Mesenteric fat pad (tissue), 1 donor: ENCODE data around the gene KCNE1. TPM values are rescaled to one million over a fixed set of nuclear protein-coding genes. Genes with fewer than 3 reads are reported as not detected.
"Not testable (repeated sequence)": the region's sequence is repeated elsewhere in the genome, so short reads cannot be mapped to it uniquely, and the experiment has no call there.

Experiments
- DNase-seq: peaks from one replicate; pipeline ENCODE4 v3.0.0-alpha.2; 2020; ENCODE audit warnings: low spot score
- total RNA-seq: library from RNA; stranded (reverse); fragmentation: NEBNext Ultra II Directional; extraction: Animal tissue kit (Norgen Biotek cat#: 25700); gene quantifications from one replicate; pipeline ENCODE4 v1.2.1, GENCODE V29; 2021
- donor health status: DM: yes; HTN: yes; CAD: no.

The KCNE1 gene
- total RNA-seq, 1 donor from 2014 or later, result 7.3 TPM

DNA sequence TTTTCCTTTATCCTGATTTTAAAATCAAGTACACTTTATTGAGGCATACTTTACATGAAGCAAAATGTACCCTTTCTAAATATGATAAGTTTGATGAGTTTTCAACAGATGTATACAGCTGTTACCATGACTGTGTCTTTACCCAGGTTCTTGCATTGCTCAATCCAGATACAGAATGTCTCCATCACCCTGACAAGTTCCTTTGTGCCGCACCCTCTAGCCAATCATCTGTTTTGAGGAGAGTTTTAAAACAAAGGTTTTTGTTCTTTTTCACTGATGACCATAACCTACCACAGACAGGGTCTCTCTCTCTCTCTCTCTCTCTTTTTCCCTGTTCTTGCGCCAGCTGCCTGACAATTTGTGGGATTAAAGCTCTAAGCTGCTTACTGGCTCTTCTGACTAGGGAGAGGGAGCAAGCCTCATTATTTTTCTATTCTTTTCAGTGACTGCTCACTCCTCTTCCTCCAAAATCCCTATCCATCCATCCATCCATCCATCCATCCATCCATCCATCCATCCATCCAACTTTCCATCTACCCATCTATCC is 1.2 kb upstream of the KCNE1 start:
- no peak for DNase-seq

DNA sequence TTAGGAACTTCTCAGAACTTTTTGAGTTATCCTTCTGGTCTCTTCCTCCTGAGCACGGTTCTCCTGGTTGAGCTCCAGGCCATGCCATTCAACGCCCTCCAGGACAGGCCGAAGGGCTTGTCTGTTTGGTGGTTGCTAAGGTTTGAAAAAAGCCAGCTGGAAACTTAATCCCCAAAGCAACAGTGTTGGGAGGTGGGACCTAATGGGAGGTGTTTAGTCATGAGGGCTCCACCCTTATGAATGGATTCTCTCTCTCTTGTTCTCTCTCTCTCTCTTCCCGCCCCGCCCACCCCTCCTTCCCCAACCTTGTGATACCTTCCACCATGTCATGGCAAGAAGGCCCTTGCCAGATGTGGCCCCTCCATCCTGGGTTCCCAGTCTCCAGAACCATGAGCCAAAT is 829 bp downstream of the KCNE1 start:
- DNase-seq, result no peak

DNA sequence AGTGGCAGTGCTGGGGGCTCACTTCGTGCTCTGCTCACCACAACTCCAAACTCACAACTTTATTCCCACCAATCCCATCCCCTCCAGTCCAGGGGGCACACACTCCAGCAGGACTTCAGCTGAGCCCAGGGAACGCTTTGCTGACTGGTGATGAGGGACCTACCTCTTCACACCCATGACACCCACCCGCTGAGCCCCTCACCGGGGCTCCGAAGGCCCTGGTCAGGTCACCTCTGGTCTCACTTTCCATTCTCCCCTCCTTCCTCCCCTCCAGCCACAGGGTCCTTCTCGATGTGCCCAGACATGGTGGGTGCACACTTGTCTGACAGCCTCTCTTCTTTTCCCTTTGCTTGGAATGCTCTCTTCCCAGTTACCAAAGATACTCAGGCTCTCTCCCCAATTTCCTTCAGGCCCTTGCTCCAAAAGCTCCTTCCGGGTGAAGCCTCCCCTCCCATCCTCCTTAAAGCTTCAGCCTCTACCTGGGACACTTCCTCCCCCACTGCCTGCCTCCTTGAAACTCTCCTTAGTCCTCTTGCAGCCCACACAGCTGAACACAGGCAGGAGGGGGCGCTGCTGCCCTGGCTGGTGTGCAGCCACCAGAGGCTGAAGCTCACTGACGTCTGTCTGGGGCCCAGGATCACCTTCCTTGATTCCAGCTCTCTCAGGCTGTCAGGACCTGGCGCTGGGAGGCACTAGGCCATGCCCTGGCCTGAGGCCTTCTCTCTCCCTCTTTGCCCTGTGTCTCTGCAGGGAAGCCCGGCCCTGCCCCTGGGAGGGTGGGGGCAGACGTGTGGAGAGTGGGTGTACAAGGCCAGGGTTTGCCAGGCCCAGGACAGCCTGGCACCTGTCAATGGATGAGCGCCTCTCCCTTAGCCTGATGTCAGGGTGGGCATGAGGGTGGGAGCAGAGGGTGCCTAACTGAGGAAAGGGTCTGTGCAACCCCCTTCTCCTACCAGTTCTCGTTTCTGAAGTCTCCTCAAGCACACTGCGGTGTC is 1.6 kb downstream of the KCNE1 start:
- no peak for DNase-seq

DNA sequence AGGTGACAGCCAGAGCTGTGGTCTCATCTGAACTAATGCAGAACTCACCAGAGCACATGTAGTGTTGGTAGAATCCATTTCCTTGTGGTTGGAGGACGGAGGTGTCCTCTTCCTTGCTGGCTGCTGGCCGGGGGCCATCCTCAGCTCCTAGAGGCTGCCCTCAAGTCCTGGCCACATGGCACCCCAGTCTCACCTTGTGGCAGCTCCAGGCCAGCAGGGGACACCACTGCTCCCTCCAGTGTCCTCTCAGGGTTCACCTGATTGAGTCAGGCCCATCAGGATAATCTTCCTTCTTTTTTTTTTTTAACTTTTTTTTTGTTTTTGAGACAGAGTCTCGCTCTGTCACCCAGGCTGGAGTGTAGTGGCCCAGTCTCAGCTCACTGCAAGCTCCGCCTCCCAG is 2.9 kb downstream of the KCNE1 start:
- no peak for DNase-seq

DNA sequence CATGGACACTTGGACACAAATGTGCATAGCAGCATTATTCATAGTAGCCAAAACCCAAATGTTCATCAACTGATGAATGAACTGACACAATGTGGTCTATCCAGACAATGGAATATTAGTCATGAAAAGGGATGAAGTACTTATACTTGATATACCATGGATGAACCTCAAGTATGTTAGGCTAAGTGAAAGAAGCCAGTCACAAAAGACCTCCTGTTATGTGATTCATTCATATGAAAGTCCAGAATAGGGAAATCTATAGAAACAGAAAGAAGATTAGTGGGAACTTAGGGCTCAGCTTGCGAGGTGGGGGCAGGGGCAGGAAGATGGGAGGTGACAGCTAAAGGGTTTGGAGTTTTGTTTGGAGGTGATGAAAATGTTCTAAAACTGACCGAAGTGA is 7.4 kb downstream of the KCNE1 start:
- DNase-seq, result no peak

DNA sequence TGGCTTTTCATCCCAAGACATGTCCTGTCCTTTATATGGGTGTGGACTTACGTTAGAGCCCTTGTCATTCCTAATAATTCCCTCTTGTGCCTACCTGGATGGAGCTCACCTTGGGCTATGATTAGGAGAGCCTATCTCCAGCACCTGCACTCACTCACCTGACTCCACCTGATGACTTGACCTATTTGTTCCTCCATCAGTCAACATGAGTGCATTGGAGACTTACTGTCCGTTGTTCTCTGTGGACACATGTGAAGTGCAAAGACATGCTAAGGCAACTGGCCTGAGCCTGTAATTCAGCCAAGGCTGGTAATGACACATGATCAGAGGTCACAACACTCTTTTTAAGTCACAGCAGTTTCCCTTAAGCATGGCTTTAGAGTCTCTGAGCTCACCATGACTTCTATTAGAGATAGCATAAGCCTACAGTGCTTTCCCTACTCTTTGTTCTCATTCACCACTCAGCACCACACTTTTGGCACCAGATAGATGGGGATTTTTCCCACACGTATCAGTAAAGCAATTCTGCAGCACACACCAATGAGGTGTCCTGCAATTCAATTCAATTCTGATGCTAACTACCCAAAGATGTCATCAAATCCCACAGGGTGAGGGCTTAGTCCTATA is 9.4 kb downstream of the KCNE1 start:
- no peak for DNase-seq

DNA sequence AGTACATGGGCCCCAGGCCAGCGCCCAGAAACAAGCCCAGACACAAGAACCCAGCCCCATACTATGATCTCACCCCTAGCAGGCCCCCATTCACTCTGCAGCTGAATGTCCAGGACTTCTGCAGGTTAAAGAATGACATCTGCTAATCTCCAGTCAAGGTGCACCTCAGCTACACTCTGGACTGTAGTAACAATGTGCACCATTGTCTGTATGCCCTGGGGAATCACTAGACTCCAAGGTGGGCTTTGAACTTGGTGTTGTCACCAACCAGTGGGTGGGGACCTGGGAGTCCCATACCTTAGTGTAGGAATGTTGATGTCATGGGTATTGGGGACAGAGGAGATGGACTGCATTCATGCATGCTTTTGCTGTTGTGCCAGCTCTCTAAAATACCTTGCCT is 10.3 kb downstream of the KCNE1 start:
- DNase-seq, result no peak

DNA sequence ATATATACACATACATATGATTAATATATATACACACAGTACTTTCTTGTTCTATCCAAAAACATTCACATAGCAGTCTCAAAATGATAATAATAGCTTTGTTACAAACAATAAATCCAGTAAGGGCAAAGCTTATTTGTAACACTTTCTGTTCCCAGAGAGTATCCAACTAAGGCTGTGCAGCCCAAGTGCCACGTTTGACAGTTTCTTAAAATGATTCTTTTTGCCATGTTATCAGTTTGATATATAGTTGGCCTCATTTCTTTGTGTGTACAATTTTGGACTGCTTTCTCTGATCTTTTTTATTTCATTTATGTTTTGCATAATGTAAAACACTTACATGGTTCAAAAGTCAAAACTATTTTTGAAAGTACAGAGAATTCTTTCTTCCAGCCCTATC is 11.8 kb downstream of the KCNE1 start:
- DNase-seq, result no peak

DNA sequence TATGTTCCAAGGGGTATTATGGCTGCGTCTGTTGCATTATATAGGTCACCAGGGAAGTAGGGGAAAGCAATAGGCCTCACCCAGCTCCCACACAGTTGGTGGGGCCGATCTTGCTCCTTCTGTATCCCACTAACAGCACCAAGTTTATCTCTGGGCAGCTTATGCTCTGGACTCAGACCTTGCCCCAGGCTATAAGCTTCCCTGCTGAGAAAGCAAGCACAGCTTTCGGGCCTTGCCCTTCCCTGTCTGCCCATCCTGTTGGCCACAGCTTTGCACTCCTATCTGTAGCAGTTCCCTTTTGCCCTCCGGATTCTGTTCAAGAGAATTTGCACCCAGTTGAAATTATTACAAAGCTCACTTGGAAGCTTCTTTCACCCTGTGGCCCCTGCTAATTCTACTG is 12.9 kb downstream of the KCNE1 start:
- no peak for DNase-seq

DNA sequence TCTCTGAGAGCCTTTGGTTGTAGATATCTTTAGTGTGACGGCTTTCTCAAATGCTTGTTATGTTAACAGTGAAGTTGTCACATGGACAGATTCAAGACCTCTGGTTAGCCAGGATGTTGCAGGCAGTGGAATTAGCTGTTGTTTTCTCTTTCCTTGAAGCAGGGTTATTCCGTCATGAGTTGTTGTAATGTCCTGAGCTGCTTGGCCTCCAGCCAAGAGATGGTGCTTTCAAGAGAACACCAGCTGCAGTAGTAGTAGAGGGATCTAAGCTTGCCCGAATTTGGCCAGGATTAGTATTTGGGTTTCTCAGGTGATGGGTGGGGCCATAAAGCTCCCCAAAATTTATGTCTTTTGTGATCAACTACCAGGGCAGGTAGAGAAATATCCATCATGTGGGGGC is 13.4 kb downstream of the KCNE1 start:
- no peak for DNase-seq

DNA sequence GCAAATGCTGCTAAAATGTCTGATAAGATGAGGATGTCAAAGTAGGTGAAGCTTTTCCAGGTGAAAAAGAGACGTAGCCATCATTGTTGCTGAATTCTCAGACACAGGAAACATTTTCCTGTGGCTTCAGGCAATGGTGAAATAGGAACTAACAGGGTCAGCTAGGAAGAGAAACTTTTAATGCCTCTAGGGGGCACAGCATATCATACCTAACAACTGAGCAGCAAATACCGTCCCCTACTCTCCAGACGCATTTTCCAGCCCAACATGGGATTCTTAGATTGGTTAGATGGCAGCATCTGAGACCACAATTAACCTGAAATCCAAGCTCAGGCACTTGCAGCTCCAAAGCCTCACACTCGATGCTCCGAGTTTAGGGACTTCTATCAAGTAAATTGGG is 28.2 kb downstream of the KCNE1 start:
- not testable (repeated sequence) for DNase-seq

DNA sequence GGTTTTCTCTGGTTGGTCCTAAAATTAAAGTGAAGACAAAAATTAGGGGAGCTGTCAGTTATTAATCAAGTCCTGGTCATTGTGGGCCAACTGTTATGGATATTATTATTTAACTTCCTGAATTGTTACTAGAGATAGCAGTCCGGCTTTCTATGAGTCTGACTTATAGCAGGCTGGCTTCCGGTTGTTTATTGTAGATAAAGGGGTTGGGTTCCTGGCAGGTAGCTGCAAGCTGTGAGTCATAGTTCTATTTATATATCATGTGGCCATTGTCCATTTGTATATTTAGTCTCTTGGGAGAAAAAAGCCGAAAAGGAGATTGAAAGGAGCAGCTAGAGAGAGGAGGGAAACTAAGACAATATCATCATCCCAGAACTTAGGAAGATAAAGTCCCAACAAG is 28.6 kb downstream of the KCNE1 start:
- not testable (repeated sequence) for DNase-seq

DNA sequence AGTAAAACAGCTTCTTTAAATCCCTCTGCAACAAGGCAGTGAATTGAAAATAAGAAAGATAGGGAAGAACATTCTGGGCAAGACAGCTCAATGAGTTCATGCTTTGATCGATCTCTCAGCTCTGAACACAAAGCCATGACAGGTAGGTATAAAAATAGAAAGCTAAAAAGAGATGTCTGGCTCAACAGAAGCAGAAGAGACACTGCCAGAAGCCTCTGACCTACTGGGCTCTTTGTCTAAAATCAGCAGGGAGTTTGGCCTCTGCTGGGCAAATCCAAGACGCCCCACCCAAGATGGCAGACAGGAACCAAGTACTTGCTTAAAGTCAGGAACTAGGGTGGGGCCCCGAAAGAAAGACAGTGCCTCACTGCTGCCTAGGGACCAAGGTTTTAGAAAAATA is 44.7 kb downstream of the KCNE1 start:
- DNase-seq, result not testable (repeated sequence)

DNA sequence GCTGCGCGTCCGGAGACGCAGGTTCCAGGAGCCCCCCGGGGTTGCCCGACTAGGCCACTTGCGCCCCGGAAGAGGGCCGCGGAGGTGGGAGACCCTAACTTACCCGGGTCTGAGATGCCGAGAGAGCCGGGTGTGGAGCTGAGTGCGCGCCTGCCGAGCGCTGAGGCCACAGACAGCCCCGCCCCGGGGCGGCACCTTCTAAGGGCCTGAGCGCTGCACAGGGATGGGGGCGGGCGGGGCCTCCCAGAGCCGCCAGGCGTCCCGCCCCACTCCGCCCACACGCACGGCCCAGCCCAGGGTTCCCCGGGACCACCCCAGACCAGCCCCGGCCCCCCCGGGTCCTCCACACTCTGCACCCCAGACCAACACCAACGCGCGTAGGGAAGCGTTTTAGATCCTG is 52.6 kb downstream of the KCNE1 start:
- DNase-seq, result not testable (repeated sequence)

DNA sequence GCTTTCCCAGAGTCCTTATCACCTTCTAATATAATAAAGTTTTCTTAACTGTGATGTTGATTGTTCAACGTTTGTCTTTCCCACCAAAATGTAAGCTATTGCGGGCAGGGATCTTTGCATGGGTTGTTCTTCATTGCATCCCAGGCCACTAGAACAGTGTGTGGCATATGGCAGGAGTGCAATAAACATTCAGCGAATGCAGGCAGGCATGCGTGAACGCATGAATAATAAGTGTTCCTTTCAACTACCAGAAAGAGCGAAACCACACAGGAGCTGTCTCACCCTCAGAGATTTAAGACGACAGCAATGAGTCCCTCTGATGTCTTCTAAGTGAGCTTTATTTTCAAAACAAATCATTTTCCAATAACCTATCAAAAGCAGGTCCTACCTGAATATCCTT is 53.7 kb downstream of the KCNE1 start:
- DNase-seq, result not testable (repeated sequence)

DNA sequence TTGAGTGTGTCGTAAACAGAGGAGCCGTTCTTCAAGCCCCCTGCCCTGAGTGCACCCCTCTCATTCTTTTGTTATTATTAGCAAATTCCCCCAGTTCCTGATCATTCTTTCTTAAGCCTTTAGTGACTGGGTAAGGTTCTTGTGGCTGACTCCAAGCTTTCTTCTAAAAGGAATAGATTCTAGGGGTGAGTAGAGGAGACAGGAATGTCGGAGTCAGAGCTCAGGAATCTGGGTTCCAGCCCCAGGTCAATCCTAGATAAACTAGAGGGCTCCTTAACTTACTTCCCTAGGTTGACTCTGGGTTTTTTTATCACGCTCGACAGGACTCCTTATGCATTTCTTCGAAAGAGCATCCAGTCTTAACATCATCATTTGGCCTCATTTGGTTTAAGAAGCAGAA is 55.8 kb downstream of the KCNE1 start:
- DNase-seq, result not testable (repeated sequence)

DNA sequence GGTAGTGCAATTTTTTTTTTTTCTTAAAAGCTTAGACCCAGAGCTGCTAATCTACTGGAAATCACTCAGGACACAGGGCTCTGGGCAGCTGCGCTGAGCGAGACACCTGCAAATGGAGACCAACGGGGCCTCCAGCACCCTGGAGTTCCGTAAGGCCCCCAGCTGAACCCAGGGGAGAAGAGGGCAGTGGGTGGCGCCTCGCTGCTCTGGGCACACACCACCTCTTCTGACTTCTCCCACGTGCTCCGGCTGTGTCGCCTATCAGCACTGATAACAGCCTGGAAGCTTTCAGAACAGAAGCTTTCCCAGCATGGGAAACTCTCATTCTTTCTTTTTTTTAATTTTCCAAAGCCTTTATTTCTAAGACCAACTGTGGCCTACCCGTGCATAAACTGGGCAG is 56.4 kb downstream of the KCNE1 start:
- DNase-seq, result not testable (repeated sequence)

DNA sequence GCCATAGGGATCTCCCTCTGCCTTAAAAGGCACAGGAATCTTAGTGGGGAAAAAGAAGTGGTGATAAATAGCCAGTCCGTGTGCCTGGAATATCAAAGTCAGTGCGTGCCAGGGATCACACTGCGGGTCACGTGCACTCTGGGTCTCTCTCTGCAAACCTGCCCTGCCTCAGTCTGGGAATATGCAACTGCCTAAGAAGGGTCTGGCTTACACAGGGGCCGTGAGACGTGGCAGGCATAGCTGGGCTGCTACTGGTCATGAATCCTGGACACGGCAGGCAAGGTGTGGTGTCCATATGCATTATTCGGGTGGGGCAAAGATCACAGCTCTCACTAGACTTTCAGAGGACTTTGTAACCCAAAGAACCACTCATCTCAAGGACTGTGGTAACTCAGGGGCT is 65.0 kb downstream of the KCNE1 start:
- DNase-seq, result not testable (repeated sequence)

DNA sequence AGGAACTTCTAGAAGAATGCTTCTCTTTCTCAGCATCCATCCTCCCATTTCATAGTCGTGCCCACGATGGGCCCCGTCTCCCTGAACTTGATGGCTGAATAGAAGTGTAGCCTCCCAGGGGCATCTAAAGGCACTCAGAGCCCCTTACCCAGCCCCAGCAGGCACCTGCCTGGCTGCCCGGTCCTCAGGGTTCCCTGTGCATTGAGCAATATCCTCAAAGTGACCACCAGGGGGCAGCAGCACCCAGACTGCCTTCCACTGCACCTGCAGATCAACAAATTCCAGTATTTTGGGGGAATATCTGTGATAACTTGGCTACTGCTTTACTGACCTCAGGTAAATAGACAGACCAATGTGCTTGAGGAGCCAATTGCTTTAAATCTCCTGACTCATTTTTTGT is 68.5 kb downstream of the KCNE1 start:
- DNase-seq, result not testable (repeated sequence)

DNA sequence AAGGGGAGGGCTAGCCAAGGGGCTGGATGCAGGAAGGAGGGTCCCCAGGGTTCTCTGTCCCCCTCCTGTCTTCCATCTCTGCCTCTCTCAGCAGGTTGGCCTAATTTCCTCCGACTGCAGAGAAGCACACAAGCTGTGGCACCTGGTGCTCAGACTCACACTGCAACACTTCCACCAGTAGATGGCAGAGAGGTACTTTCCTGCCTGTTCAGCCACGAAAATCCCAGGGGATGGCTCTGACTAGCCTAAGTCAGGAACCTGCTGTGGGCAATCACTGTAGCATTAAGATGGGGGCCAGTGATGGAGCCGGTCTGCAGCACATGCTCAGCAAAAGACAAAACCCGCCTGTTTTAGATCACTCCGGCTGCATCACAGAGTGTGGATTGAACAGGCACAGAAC is 82.3 kb downstream of the KCNE1 start:
- DNase-seq, result not testable (repeated sequence)

DNA sequence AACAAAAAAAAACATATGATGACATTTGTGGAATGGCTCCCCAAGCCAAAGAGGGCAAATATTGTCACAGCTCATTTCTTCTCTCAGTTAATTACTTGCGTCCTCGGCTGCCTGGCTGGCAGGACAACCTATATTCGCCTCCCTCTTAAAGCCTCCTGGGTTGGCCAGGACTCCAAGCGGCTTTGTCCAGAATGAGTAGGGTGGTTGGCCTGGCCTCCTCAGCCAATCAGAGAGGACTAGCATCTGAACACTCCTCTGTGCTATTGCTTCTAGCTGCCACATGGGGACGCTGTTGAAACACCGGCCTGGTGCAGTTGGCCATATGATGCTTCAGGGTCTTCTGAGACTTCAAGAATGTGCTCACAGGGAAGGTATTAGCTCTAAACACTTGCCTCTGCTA is 83.6 kb downstream of the KCNE1 start:
- not testable (repeated sequence) for DNase-seq

DNA sequence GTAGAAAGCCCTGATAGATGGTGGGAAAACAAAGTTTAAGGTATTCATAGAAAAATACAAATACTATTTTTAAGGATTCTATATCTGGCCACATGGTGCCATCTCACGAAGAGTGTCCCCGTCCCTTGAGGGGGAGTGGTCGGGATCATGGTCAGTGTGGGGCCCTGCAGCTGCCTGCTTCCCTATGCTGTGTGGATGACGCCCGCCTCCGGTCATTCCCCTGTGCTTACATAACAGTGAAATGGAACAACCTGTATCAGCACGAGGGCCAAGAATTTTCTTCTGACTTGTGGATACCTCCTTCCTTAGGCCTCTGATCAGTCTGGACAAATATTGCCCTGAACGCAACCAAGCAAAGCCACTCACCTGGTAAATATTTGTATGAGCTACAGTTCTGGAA is 84.7 kb downstream of the KCNE1 start:
- not testable (repeated sequence) for DNase-seq
